OCI-LY1 (cell line): ENCODE results near the gene LIPT1.
"Not testable (repeated sequence)": the region's sequence is repeated elsewhere in the genome, so short reads cannot be mapped to it uniquely, and the experiment has no call there.

Experiments
- CTCF ChIP-seq: fragments of 200-600 bp; sonication (generic), shearing (Covaris generic); IDR thresholded peaks from 2 replicates; pipeline ENCODE4 v1.5.1; 2017; ENCODE audit warnings: mild to moderate bottlenecking, antibody characterized with exemption, low read length, moderate library complexity, mixed read lengths
- EZH2 ChIP-seq: fragments of 200-600 bp; sonication (generic), shearing (Covaris generic); IDR thresholded peaks from 2 replicates; pipeline ENCODE4 v1.8.0; 2017; ENCODE audit warnings: borderline replicate concordance, mixed run types, mild to moderate bottlenecking, antibody characterized with exemption, low read length, moderate library complexity, mixed read lengths

- not testable (repeated sequence) for TF ChIP-seq CTCF, EZH2
Observed at GRCh38 chr2:99135044-99135556, 19.7 kb upstream of the LIPT1 start.
